RWPE1 (cell line): ENCODE measurements around the gene INSRR.

Source experiments
- CTCF ChIA-PET: fragments of 350-600 bp; sonication (Branson Sonifier 250); formaldehyde crosslinking; extraction: SDS; loops from one replicate; lab custom pipeline; 2021; lab: Yijun Ruan, JAX
- POLR2A ChIA-PET: fragments of 400-600 bp; formaldehyde crosslinking; extraction: SDS; loops from one replicate; lab custom pipeline; 2020; ENCODE audit warnings: antibody characterized with exemption; ENCODE audit not compliant: low non-redundant PET; lab: Yijun Ruan, JAX
- DNase-seq: peaks from one replicate; pipeline ENCODE4 v3.0.0; 2012; ENCODE audit warnings: low spot score
- H3K27ac ChIP-seq: fragments of 450-650 bp; 2 replicates; pipeline ENCODE4 v1.5.1; 2017
- CTCF ChIP-seq: fragments of 450-650 bp; conservative IDR thresholded peaks from 2 replicates; pipeline ENCODE4 v1.5.1; 2017; ENCODE audit warnings: low read depth, mild to moderate bottlenecking

Gene INSRR

GRCh38 chr1:156846643-156847042 lies 12.3 kb downstream of the INSRR start:
- DNase-seq = no peak
- no peak overlapping the region for H3K27ac ChIP-seq
- CTCF ChIA-PET = interaction anchor here (0.6 to 3.6 kb wide), 2 partner anchors 14 to 377 kb away, joined by 5 to 14 read pairs; partner anchors contain the start of gene NTRK1
- POLR2A ChIA-PET = no interaction called here
- TF ChIP-seq CTCF = no peak

DNA sequence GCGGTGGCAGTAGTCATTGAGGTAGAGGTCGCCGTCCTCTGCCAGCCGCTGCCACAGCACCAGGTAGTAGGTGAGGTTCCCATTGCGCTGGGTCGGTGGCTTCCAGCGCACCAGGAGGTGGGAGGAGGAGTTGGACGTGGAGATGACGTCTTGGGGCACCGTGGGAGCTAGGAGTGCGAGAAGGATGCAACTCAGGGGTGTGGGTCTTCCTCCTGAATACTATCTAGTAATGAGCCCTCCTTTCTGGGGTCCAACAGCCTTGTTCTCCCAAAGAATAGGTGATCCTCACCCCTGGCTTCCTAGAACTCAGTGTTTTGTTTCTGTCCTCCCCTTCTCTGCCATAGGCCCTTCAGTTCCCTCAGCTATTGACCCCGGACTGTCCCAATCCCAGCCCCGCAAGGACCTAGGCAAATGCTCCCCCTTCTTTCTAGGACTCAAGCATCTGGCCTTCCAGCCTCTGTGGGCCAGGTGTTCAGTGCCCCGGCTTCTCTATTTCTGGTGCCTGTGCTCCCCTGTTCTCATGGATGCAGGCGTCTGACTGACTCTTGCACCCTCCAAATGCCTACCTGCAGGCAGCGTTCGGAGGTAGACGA lies 12.9 kb downstream of the INSRR start:
- ChIA-PET CTCF (interaction anchor here (0.6 to 3.6 kb wide), 2 partner anchors 14 to 308 kb away, joined by 3 to 14 read pairs; partner anchors contain the start of gene NTRK1), POLR2A (no interaction called here)
- no peak for TF ChIP-seq CTCF
- H3K27ac ChIP-seq = no peak overlapping the region
- no peak for DNase-seq

- ChIA-PET CTCF (interaction anchor here (0.5 to 0.8 kb wide), 4 partner anchors 49 to 307 kb away, joined by 3 read pairs; no protein-coding TSS in a partner anchor), POLR2A (no interaction called here)
- no peak overlapping the region for H3K27ac ChIP-seq
- no peak for DNase-seq
- TF ChIP-seq CTCF = no peak
These were observed 13.6 kb downstream of the INSRR start for GRCh38 chr1:156845055-156845952.

GRCh38 chr1:156844638-156845037 lies 14.3 kb downstream of the INSRR start:
- no peak overlapping the region for H3K27ac ChIP-seq
- POLR2A ChIA-PET = no interaction called here
- DNase-seq = no peak
- TF ChIP-seq CTCF = no peak
- CTCF ChIA-PET = interaction anchor here (0.8 kb wide), 1 partner anchor 183 kb away, joined by 3 read pairs; no protein-coding TSS in a partner anchor

DNA sequence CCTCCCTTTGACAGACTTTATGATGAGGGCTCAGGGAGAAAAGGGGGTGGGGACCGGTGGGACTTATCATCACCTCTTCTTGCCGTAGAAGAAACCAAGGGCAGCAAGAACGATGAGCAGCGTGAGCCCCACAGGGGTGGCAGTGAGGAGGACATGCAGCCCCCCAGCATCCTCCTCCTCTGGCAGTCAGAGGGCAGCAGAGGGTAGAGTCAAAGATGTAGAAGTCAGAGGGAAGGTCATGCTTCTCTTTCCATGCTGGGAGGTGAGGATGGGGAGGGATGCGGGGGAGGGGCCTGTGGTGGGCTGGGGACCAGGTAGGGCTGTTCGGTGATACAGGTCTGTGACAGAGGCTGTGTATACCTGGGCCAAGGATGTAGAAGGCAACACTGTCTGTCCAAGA lies 14.8 kb downstream of the INSRR start:
- no peak overlapping the region for H3K27ac ChIP-seq
- POLR2A ChIA-PET = no interaction called here
- CTCF ChIA-PET = interaction anchor here (1.0 kb wide), 1 partner anchor 15 kb away, joined by 3 read pairs; no protein-coding TSS in a partner anchor
- TF ChIP-seq CTCF = no peak
- no peak for DNase-seq

GRCh38 chr1:156842618-156843300 lies 16.2 kb downstream of the INSRR start:
- ChIA-PET POLR2A (no interaction called here), CTCF (interaction anchor here (0.6 kb wide), 1 partner anchor 47 kb away, joined by 3 read pairs; no protein-coding TSS in a partner anchor)
- no peak for DNase-seq
- no peak for TF ChIP-seq CTCF
- H3K27ac ChIP-seq = no peak overlapping the region
